Muscle of leg (tissue), 11 donors: ENCODE results near the gene RBM19. TPM values are rescaled to one million over a fixed set of nuclear protein-coding genes. Genes with fewer than 3 reads are reported as not detected.

ENCODE experiments used
- DNase-seq: peaks from one replicate; pipeline ENCODE4 v3.0.0; 2013
- H3K27ac ChIP-seq: one replicate; pipeline ENCODE4 v1.5.1; 2013; ENCODE audit warnings: mild to moderate bottlenecking, low read length, control low read depth
- H3K27me3 ChIP-seq: one replicate; pipeline ENCODE4 v1.6.1; 2013; ENCODE audit warnings: low read length; ENCODE audit not compliant: control insufficient read depth, insufficient read depth
- H3K36me3 ChIP-seq: one replicate; pipeline ENCODE4 v1.6.1; 2013; ENCODE audit warnings: low read length; ENCODE audit not compliant: control insufficient read depth, insufficient read depth
- H3K4me1 ChIP-seq: one replicate; pipeline ENCODE4 v1.6.1; 2013; ENCODE audit warnings: low read length; ENCODE audit not compliant: control insufficient read depth, insufficient read depth
- H3K4me3 ChIP-seq: one replicate; pipeline ENCODE4 v1.5.1; 2013; ENCODE audit warnings: low read length, control low read depth
- H3K9me3 ChIP-seq: replicated peaks from 2 replicates; pipeline ENCODE4 v1.6.1; 2013; ENCODE audit warnings: low read depth, low read length; ENCODE audit not compliant: control insufficient read depth
- WGBS: methylation state at CpG from one replicate; pipeline ENCODE4 v1.1.5; 2013; ENCODE audit warnings: missing lambda C conversion rate; ENCODE audit not compliant: insufficient coverage; 5-methylcytosine and 5-hydroxymethylcytosine counted together
- polyA plus RNA-seq, 8 donors: library from polyadenylated mRNA; unstranded; fragments of 120-200 nt; gene quantifications; one replicate each; pipeline versions ENCODE4 v1.2.1 to v1.2.3, GENCODE V29; 2013; ENCODE audit warnings: inconsistent platforms in 1 of 8, low replicate concordance in 1 of 8; ENCODE audit not compliant: insufficient read length in 8 of 8, insufficient read depth in 1 of 8
- total RNA-seq: library from RNA; stranded (reverse); fragments of 120-200 nt; gene quantifications from one replicate; pipeline ENCODE4 v1.2.4, GENCODE V29; 2013

RBM19 gene
- total and polyA plus RNA-seq, 9 donors: 12.7 to 20.9 (median 16.1) TPM

GRCh38 chr12:113847856-113848255 is 118.3 kb downstream of the RBM19 start:
- Histone ChIP-seq H3K27me3 (no peaks in the 10 kb centered on the region), H3K4me3 (no peak overlapping the region), H3K27ac (no peak overlapping the region), H3K9me3 (no peaks in the 10 kb centered on the region), H3K36me3 (peaks cover 6% of the 10 kb centered on the region), H3K4me1 (peaks cover 67% of the 10 kb centered on the region)
- DNase-seq: no peak
- WGBS: 100% methylated on average over 1 of the region's 3 CpGs

- DNase-seq: peak; percentile 74
- 43% methylated on average over 14 of the region's 18 CpGs for WGBS
- Histone ChIP-seq H3K27ac (no peak overlapping the region), H3K36me3 (peaks cover 9% of the 10 kb centered on the region), H3K27me3 (no peaks in the 10 kb centered on the region), H3K4me3 (no peak overlapping the region), H3K4me1 (peaks cover 60% of the 10 kb centered on the region), H3K9me3 (no peaks in the 10 kb centered on the region)
Observed at GRCh38 chr12:113846883-113847755, 119.0 kb downstream of the RBM19 start.

GRCh38 chr12:113845900-113846674 is 120.0 kb downstream of the RBM19 start:
- no peak for DNase-seq
- WGBS: 63% methylated on average over 5 of the region's 10 CpGs
- H3K4me1 ChIP-seq: peaks cover 55% of the 10 kb centered on the region
- H3K9me3 ChIP-seq: no peaks in the 10 kb centered on the region
- no peak overlapping the region for H3K27ac ChIP-seq
- no peaks in the 10 kb centered on the region for H3K27me3 ChIP-seq
- H3K36me3 ChIP-seq: peaks cover 9% of the 10 kb centered on the region
- H3K4me3 ChIP-seq: no peak overlapping the region

GRCh38 chr12:113844495-113845210 is 121.5 kb downstream of the RBM19 start:
- peak; percentile 24 for DNase-seq
- Histone ChIP-seq H3K27ac (no peak overlapping the region), H3K4me3 (no peak overlapping the region), H3K27me3 (no peaks in the 10 kb centered on the region), H3K9me3 (no peaks in the 10 kb centered on the region), H3K4me1 (peaks cover 40% of the 10 kb centered on the region), H3K36me3 (peaks cover 9% of the 10 kb centered on the region)
- WGBS: 72% methylated on average over 31 of the region's 31 CpGs

- Histone ChIP-seq H3K27me3 (no peaks in the 10 kb centered on the region), H3K9me3 (no peaks in the 10 kb centered on the region), H3K27ac (no peak overlapping the region), H3K36me3 (peaks cover 9% of the 10 kb centered on the region), H3K4me3 (no peak overlapping the region), H3K4me1 (peaks cover 23% of the 10 kb centered on the region)
- DNase-seq: no peak
- 82% methylated on average over 4 of the region's 4 CpGs for WGBS
Observed at GRCh38 chr12:113842699-113843098, 123.4 kb downstream of the RBM19 start.

- Histone ChIP-seq H3K36me3 (peaks cover 9% of the 10 kb centered on the region), H3K4me3 (no peak overlapping the region), H3K9me3 (no peaks in the 10 kb centered on the region), H3K4me1 (peaks cover 18% of the 10 kb centered on the region), H3K27ac (no peak overlapping the region), H3K27me3 (no peaks in the 10 kb centered on the region)
- 84% methylated on average over 3 of the region's 3 CpGs for WGBS
- no peak for DNase-seq
Observed at GRCh38 chr12:113841786-113842185, 124.3 kb downstream of the RBM19 start.

GRCh38 chr12:113840401-113841042 is 125.6 kb downstream of the RBM19 start:
- WGBS: 61% methylated on average over 11 of the region's 15 CpGs
- peaks cover 9% of the 10 kb centered on the region for H3K36me3 ChIP-seq

GRCh38 chr12:113838896-113839295 is 127.2 kb downstream of the RBM19 start:
- no peak overlapping the region for H3K4me3 ChIP-seq
- H3K27ac ChIP-seq: no peak overlapping the region
- DNase-seq: no peak
- no peaks in the 10 kb centered on the region for H3K27me3 ChIP-seq
- peaks cover 6% of the 10 kb centered on the region for H3K36me3 ChIP-seq
- 90% methylated on average over 7 of the region's 7 CpGs for WGBS
- H3K9me3 ChIP-seq: no peaks in the 10 kb centered on the region
- H3K4me1 ChIP-seq: no peaks in the 10 kb centered on the region

More at GRCh38 chr12:113840401-113841042, 125.6 kb downstream of the RBM19 start:
- Histone ChIP-seq H3K9me3 (no peaks in the 10 kb centered on the region), H3K27ac (no peak overlapping the region), H3K27me3 (no peaks in the 10 kb centered on the region), H3K4me3 (no peak overlapping the region), H3K4me1 (peaks cover 12% of the 10 kb centered on the region)
- no peak for DNase-seq

- no peak for DNase-seq
- H3K27ac ChIP-seq: no peak overlapping the region
- WGBS: 69% methylated on average over 10 of the region's 15 CpGs
- H3K4me3 ChIP-seq: no peak overlapping the region
- H3K36me3 ChIP-seq: peaks cover 2% of the 10 kb centered on the region
- no peaks in the 10 kb centered on the region for H3K9me3 ChIP-seq
- no peaks in the 10 kb centered on the region for H3K4me1 ChIP-seq
- H3K27me3 ChIP-seq: no peaks in the 10 kb centered on the region
Observed at GRCh38 chr12:113837528-113838296, 128.4 kb downstream of the RBM19 start.
